Psoas muscle (tissue), 8 donors: Measurements from ENCODE around the gene CHST11. TPM values are rescaled to one million over a fixed set of nuclear protein-coding genes. Genes with fewer than 3 reads are reported as not detected.

ENCODE experiments used
- ATAC-seq, 4 donors: fragments of 200-7000 bp; cut with Tn5 transposase; one replicate each; pipeline ENCODE4 v1.9.1; 2020; ENCODE audit warnings: moderate library complexity in 3 of 4, mild to moderate bottlenecking in 2 of 4
- DNase-seq, 2 donors: peaks; one replicate each; pipeline ENCODE4 v3.0.0-alpha.2; 2020
- H3K27ac ChIP-seq: fragments of 200-600 bp; one replicate; pipeline ENCODE4 v1.8.0; 2022
- H3K27me3 ChIP-seq, 3 donors: fragments of 200-600 bp in 1 of 3; one replicate each; pipeline versions ENCODE4 v1.6.1 to v1.8.0; 2013 to 2022; ENCODE audit warnings: low read length in 2 of 3, mild to moderate bottlenecking in 2 of 3, moderate library complexity in 1 of 3; ENCODE audit not compliant: insufficient read depth in 3 of 3
- H3K36me3 ChIP-seq, 2 donors: fragments of 200-600 bp in 1 of 2; one replicate each; pipeline versions ENCODE4 v1.6.1 to v1.8.0; 2013 to 2022; ENCODE audit warnings: low read depth in 1 of 2, mild to moderate bottlenecking in 1 of 2, moderate library complexity in 1 of 2; ENCODE audit not compliant: insufficient read depth in 1 of 2
- H3K4me1 ChIP-seq: fragments of 200-600 bp; one replicate; pipeline ENCODE4 v1.8.0; 2022
- H3K4me3 ChIP-seq: fragments of 200-600 bp; one replicate; pipeline ENCODE4 v1.8.0; 2022; ENCODE audit warnings: mild to moderate bottlenecking
- H3K9me3 ChIP-seq: fragments of 200-600 bp; one replicate; pipeline ENCODE4 v1.8.0; 2022
- WGBS, 3 donors: extraction: QIAGEN DNeasy Blood & Tissue Kit; methylation state at CpG; one replicate each; pipeline versions ENCODE4 v1.1.6 to v1.1.7; 2013; 5-methylcytosine and 5-hydroxymethylcytosine counted together
- intact Hi-C, 2 donors: fragments of 100-400 bp; cut with DNase I; formaldehyde crosslinking; loops; one replicate each; pipeline versions ENCODE4 v1.11.0 to v1.14.2; 2022
- polyA plus RNA-seq, 3 donors: library from polyadenylated mRNA; stranded (reverse); fragments of 200-250 nt; gene quantifications; one replicate each; pipeline ENCODE4 v1.2.3, GENCODE V29; 2013
- total RNA-seq, 4 donors: library from RNA; stranded (reverse); fragmentation: NEBNext Ultra II Directional in 2 of 4; extraction: Animal tissue kit (Norgen Biotek cat#: 25700) in 2 of 4; gene quantifications; one replicate each; pipeline versions ENCODE4 v1.2.1 to v1.2.4, GENCODE V29; 2021 to 2023
- TF ChIP-seq, protein P1 (sequence below): fragments of 200-600 bp; IDR thresholded peaks from one replicate; pipeline ENCODE4 v1.8.0; 2022; ENCODE audit warnings: antibody characterized with exemption
- donor health status: healthy with polysubstance abuse.
- donor health status: DM: no; HTN: no; CAD: no; lungs with moderate emphysema.
- donor health status: Bipolar disorder and iron deficiency.
- donor health status: healthy.
- donor health status: DM: yes; HTN: yes; CAD: no.
- donor health status: DM: no; HTN: no; CAD: no.
- donor health status: DM: no; HTN: no; CAD: no.
- donor health status: DM: yes; HTN: yes; CAD: no.

The CHST11 gene
- total and polyA plus RNA-seq, 7 donors, result 0.52 to 1.6 (median 1.0) TPM

- no peaks in the 10 kb centered on the region for H3K4me1 ChIP-seq
Measured at GRCh38 chr12:104504146-104504545, 47.4 kb downstream of the CHST11 start.

GRCh38 chr12:104505095-104505818 lies 48.5 kb downstream of the CHST11 start:
- Histone ChIP-seq H3K36me3 (no peaks in the 10 kb centered on the region), H3K4me1 (no peaks in the 10 kb centered on the region), H3K9me3 (no peaks in the 10 kb centered on the region), H3K27ac (no peak overlapping the region), H3K27me3 (no peaks in the 10 kb centered on the region), H3K4me3 (no peak overlapping the region)
- 61 to 71% (median 64%) methylated on average over 7 of the region's 7 CpGs for WGBS, 3 donors
- TF ChIP-seq, protein P1, sequence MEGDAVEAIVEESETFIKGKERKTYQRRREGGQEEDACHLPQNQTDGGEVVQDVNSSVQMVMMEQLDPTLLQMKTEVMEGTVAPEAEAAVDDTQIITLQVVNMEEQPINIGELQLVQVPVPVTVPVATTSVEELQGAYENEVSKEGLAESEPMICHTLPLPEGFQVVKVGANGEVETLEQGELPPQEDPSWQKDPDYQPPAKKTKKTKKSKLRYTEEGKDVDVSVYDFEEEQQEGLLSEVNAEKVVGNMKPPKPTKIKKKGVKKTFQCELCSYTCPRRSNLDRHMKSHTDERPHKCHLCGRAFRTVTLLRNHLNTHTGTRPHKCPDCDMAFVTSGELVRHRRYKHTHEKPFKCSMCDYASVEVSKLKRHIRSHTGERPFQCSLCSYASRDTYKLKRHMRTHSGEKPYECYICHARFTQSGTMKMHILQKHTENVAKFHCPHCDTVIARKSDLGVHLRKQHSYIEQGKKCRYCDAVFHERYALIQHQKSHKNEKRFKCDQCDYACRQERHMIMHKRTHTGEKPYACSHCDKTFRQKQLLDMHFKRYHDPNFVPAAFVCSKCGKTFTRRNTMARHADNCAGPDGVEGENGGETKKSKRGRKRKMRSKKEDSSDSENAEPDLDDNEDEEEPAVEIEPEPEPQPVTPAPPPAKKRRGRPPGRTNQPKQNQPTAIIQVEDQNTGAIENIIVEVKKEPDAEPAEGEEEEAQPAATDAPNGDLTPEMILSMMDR, result no peak
- DNase-seq, result no peak
- ATAC-seq, result no peak
- intact Hi-C loops, result no loop called here

More at GRCh38 chr12:104504146-104504545, 47.4 kb downstream of the CHST11 start:
- H3K36me3 ChIP-seq, result no peaks in the 10 kb centered on the region
- TF ChIP-seq, protein P1, result no peak
- H3K4me3 ChIP-seq, result no peak overlapping the region
- intact Hi-C loops, result no loop called here
- H3K27me3 ChIP-seq, result no peaks in the 10 kb centered on the region
- no peak overlapping the region for H3K27ac ChIP-seq
- no peak for DNase-seq
- no peak for ATAC-seq
- WGBS, 3 donors, result 49 to 68% (median 61%) methylated on average over 9 of the region's 9 CpGs
- H3K9me3 ChIP-seq, result no peaks in the 10 kb centered on the region

GRCh38 chr12:104506676-104507401 lies 50.1 kb downstream of the CHST11 start:
- H3K36me3 ChIP-seq, result no peaks in the 10 kb centered on the region
- H3K9me3 ChIP-seq, result no peaks in the 10 kb centered on the region
- DNase-seq, result no peak
- TF ChIP-seq, protein P1, result no peak
- H3K27ac ChIP-seq, result no peak overlapping the region
- WGBS, 3 donors, result 25 to 40% (median 28%) methylated on average over 14 of the region's 14 CpGs
- ATAC-seq, result no peak
- H3K4me1 ChIP-seq, result no peaks in the 10 kb centered on the region
- intact Hi-C loops, result no loop called here
- no peaks in the 10 kb centered on the region for H3K27me3 ChIP-seq
- H3K4me3 ChIP-seq, result no peak overlapping the region

- no peak overlapping the region for H3K4me3 ChIP-seq
- no peaks in the 10 kb centered on the region for H3K4me1 ChIP-seq
- 92 to 96% (median 95%) methylated on average over 3 of the region's 3 CpGs for WGBS, 3 donors
- no peaks in the 10 kb centered on the region for H3K36me3 ChIP-seq
- no peak for ATAC-seq
- H3K27ac ChIP-seq, result no peak overlapping the region
- no peaks in the 10 kb centered on the region for H3K27me3 ChIP-seq
- TF ChIP-seq, protein P1, result no peak
- no peaks in the 10 kb centered on the region for H3K9me3 ChIP-seq
- intact Hi-C loops, result no loop called here
- no peak for DNase-seq
Measured at GRCh38 chr12:104507672-104508071, 50.9 kb downstream of the CHST11 start.
